Dermis microvascular lymphatic vessel endothelial cell (primary cell): ENCODE data around the gene NISCH. TPM values are rescaled to one million over a fixed set of nuclear protein-coding genes. Genes with fewer than 3 reads are reported as not detected.

Experiments
- DNase-seq, 2 donors: peaks; one replicate each; pipeline versions ENCODE4 v3.0.0 to v3.0.0-alpha.2; 2010; ENCODE audit warnings: low read depth in 2 of 2
- total RNA-seq: library from RNA; depleted of rRNA; stranded (reverse); fragments of >200 nt; gene quantifications from 2 replicates; pipeline ENCODE4 v1.2.1, GENCODE V29; 2014

Gene NISCH
- total RNA-seq, 1 donor from 2014 or later: 27.7 TPM

- no peak for DNase-seq
Measured at GRCh38 chr3:52512105-52512504, 56.7 kb downstream of the NISCH start.

GRCh38 chr3:52512727-52513126, 57.3 kb downstream of the NISCH start:
- DNase-seq: no peak

GRCh38 chr3:52513281-52513680, 57.9 kb downstream of the NISCH start:
- no peak for DNase-seq

- no peak for DNase-seq
Measured at GRCh38 chr3:52514576-52514975, 59.2 kb downstream of the NISCH start.

- no peak for DNase-seq
Measured at GRCh38 chr3:52515192-52515591, 59.8 kb downstream of the NISCH start.

- DNase-seq: no peak
Measured at GRCh38 chr3:52516509-52517195, 61.2 kb downstream of the NISCH start.

GRCh38 chr3:52517796-52518722, 62.7 kb downstream of the NISCH start:
- no peak for DNase-seq

GRCh38 chr3:52518723-52519444, 63.5 kb downstream of the NISCH start:
- DNase-seq: no peak

GRCh38 chr3:52519445-52520140, 64.2 kb downstream of the NISCH start:
- DNase-seq: no peak

- DNase-seq: no peak
Measured at GRCh38 chr3:52520141-52520667, 64.8 kb downstream of the NISCH start.

- no peak for DNase-seq
Measured at GRCh38 chr3:52520716-52521487, 65.5 kb downstream of the NISCH start.

- DNase-seq: no peak
Measured at GRCh38 chr3:52521488-52521824, 66.1 kb downstream of the NISCH start.

- no peak for DNase-seq
Measured at GRCh38 chr3:52521881-52522650, 66.7 kb downstream of the NISCH start.

- no peak for DNase-seq
Measured at GRCh38 chr3:52522651-52523251, 67.3 kb downstream of the NISCH start.

GRCh38 chr3:52523386-52524257, 68.2 kb downstream of the NISCH start:
- no peak for DNase-seq

GRCh38 chr3:52524258-52524751, 68.9 kb downstream of the NISCH start:
- no peak for DNase-seq

- peak; percentile 30 to 68 for DNase-seq
Measured at GRCh38 chr3:52524752-52525679, 69.6 kb downstream of the NISCH start.
